Lung microvascular endothelial cell (primary cell): Measurements from ENCODE around the gene INSIG2. TPM values are rescaled to one million over a fixed set of nuclear protein-coding genes. Genes with fewer than 3 reads are reported as not detected.
A peak's percentile ranks its signal among the peaks of the same experiment; 100 is the strongest.

Source experiments
- DNase-seq, 2 donors: peaks; one replicate each; pipeline versions ENCODE4 v3.0.0 to v3.0.0-alpha.2; 2010; ENCODE audit warnings: low read depth in 2 of 2
- total RNA-seq: library from RNA; depleted of rRNA; stranded (reverse); fragments of >200 nt; gene quantifications from 2 replicates; pipeline ENCODE4 v1.2.1, GENCODE V29; 2014

Gene INSIG2
- total RNA-seq, 1 donor from 2014 or later, result 19.6 TPM

GRCh38 chr2:118098307-118099030, 10.2 kb downstream of the INSIG2 start:
- peak in 1 of 2 donors; percentile 18 for DNase-seq

GRCh38 chr2:118102433-118103082, 14.3 kb downstream of the INSIG2 start:
- no peak for DNase-seq

- DNase-seq, result no peak
Measured at GRCh38 chr2:118103951-118104940, 16.0 kb downstream of the INSIG2 start.

GRCh38 chr2:118105497-118105896, 17.2 kb downstream of the INSIG2 start:
- DNase-seq, result no peak

GRCh38 chr2:118106926-118107325, 18.7 kb downstream of the INSIG2 start:
- no peak for DNase-seq

GRCh38 chr2:118110310-118110709, 22.0 kb downstream of the INSIG2 start:
- DNase-seq, result no peak

- DNase-seq, result no peak
Measured at GRCh38 chr2:118110991-118111390, 22.7 kb downstream of the INSIG2 start.

GRCh38 chr2:118112771-118113334, 24.6 kb downstream of the INSIG2 start:
- peak; percentile 43 to 94 for DNase-seq

GRCh38 chr2:118114863-118115262, 26.6 kb downstream of the INSIG2 start:
- DNase-seq, result no peak

GRCh38 chr2:118115761-118116160, 27.5 kb downstream of the INSIG2 start:
- DNase-seq, result no peak

GRCh38 chr2:118118479-118118878, 30.2 kb downstream of the INSIG2 start:
- peak in 1 of 2 donors; percentile 14 for DNase-seq

GRCh38 chr2:118119158-118119727, 31.0 kb downstream of the INSIG2 start:
- DNase-seq, result peak; percentile 77 to 80

GRCh38 chr2:118119761-118120400, 31.6 kb downstream of the INSIG2 start:
- no peak for DNase-seq

- DNase-seq, result no peak
Measured at GRCh38 chr2:118120401-118120780, 32.1 kb downstream of the INSIG2 start.

- peak in 1 of 2 donors; percentile 28 for DNase-seq
Measured at GRCh38 chr2:118121101-118121500, 32.8 kb downstream of the INSIG2 start.

- DNase-seq, result no peak
Measured at GRCh38 chr2:118121986-118122524, 33.8 kb downstream of the INSIG2 start.

GRCh38 chr2:118122594-118123281, 34.5 kb downstream of the INSIG2 start:
- no peak for DNase-seq

GRCh38 chr2:118123561-118124232, 35.4 kb downstream of the INSIG2 start:
- peak; percentile 78 to 81 for DNase-seq

- no peak for DNase-seq
Measured at GRCh38 chr2:118124288-118124891, 36.1 kb downstream of the INSIG2 start.
